Measurements from ENCODE around the gene ANK3. TPM values are rescaled to one million over a fixed set of nuclear protein-coding genes. Genes with fewer than 3 reads are reported as not detected.

The ANK3 gene
- total and polyA plus RNA-seq, 5 experiments from 2014 or later, result 1.2 to 9.0 (median 1.6) TPM

DNA sequence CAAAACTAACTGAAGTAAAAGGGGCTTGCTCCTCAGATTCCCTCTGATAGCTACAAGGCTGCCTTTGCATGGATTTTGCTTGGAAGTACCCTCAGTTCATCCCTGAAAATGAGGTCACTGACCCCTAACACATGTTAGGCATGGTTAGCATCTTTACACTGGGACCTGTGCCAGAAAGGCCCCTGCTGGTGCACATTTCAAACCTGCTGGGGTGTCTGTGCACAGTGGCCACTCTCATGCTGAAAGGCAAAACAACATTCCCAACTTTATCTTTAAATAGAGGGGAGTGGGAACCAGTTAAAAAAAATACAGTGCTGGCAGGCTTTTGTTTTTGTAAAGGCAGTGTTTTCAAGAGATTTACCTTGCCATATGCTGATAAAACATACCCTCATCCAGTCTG lies 99.1 kb downstream of the ANK3 start:
- no peaks in the 10 kb centered on the region for H3K9me3 Mint-ChIP-seq
- H3K36me3 Mint-ChIP-seq, result no peaks in the 10 kb centered on the region
- peaks cover 0 to 3% (median 0%) of the 10 kb centered on the region in 4 donors for H3K4me1 Mint-ChIP-seq
- POLR2A ChIA-PET, result no interaction called here
- DNase-seq (no peak), ATAC-seq (no peak)
- H3K27me3 Mint-ChIP-seq, result peaks cover 0 to 19% (median 2%) of the 10 kb centered on the region in 5 donors
- H3K27ac Mint-ChIP-seq, result no peak overlapping the region
- no peak overlapping the region for H3K4me3 Mint-ChIP-seq

DNA sequence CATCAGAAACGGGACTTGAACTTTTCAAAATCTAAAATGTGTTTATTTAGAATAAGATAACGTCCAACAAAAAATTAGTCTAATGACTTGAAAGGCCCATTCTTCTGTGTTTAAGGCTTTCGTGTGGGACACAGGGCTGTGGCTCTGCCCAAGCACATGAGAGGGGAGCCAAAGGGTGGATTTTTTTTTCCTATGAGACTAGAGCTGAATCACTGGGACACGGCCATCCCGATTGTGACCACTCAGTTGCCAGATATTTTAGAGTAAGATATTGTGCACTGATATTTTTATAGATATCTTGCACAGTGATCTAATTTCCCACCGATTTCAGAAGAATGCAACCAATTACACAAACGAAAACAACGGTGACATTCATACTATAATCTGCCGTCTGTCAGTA lies 99.9 kb downstream of the ANK3 start:
- H3K9me3 Mint-ChIP-seq, result no peaks in the 10 kb centered on the region
- peaks cover 0 to 6% (median 0%) of the 10 kb centered on the region in 4 donors for H3K4me1 Mint-ChIP-seq
- H3K4me3 Mint-ChIP-seq, result no peak overlapping the region
- ATAC-seq (no peak), DNase-seq (no peak)
- POLR2A ChIA-PET, result no interaction called here
- no peaks in the 10 kb centered on the region for H3K36me3 Mint-ChIP-seq
- no peak overlapping the region for H3K27ac Mint-ChIP-seq
- H3K27me3 Mint-ChIP-seq, result peaks cover 0 to 19% (median 3%) of the 10 kb centered on the region in 5 donors

DNA sequence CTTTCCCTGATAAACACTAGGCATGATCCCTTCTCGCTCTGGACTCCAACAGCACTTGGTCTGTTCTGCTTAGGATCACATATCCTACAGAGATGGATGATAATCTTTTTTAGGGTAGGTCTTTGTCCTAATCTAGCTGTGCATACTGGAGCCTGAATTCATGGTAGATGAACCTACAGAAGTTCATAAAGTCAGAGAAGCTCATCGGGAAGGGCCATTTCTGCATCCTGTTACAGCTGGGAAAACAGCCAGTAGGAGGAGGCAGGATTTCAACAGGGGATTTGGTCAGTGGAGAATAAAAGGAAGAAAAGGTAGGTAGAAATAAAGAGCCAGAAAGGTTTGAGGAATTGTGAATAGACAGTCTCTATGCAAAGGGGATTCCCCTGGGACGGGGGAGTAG lies 101.4 kb downstream of the ANK3 start:
- no peak for DNase-seq
- H3K9me3 Mint-ChIP-seq, result no peaks in the 10 kb centered on the region
- H3K27me3 Mint-ChIP-seq, result peaks cover 0 to 15% (median 3%) of the 10 kb centered on the region in 5 donors
- no peaks in the 10 kb centered on the region for H3K36me3 Mint-ChIP-seq
- no peak overlapping the region for H3K27ac Mint-ChIP-seq
- POLR2A ChIA-PET, result no interaction called here
- ATAC-seq, result no peak
- no peak overlapping the region for H3K4me3 Mint-ChIP-seq
- peaks cover 0 to 6% (median 0%) of the 10 kb centered on the region in 4 donors for H3K4me1 Mint-ChIP-seq

DNA sequence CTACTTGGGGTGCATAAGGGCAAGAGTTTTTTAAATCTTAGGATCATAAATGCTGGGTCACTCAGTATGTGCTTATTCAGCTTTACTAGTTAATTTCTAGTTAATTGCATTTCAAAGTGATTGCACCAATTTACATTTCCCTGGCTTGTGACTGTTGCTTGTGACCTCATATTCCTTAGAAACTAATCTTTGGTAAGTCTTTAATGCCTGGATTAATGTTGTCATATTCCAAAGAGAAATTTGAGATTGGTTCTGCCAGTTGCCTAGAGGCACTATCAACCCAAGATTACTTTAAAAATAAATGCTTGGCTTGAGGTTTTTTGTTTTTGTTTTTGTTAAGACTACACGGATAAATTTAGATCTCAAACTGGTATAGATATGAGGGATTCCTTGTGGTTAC lies 103.1 kb downstream of the ANK3 start:
- H3K4me1 Mint-ChIP-seq, result peaks cover 0 to 6% (median 1%) of the 10 kb centered on the region in 4 donors

DNA sequence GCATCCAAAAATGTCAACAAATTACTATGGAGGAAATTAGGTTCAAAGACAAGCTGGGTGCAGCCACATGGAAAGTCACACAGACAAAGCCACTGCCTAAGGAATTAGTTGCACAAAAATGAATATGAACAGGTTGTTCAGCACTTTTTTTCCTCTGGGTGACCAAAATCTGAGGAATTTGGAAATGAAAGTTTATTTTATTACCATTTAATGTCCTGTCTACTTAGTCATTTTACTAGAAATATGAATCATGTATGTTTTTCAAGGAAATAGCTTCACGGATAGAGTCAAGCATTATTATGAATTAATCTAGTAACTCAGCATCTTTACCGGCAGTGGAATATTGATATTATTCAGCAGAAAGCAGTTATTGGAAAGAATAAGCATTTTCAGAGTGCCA lies 106.3 kb downstream of the ANK3 start:
- DNase-seq (no peak), ATAC-seq (no peak)
- POLR2A ChIA-PET, result no interaction called here
- no peaks in the 10 kb centered on the region for H3K9me3 Mint-ChIP-seq
- peaks cover 0 to 6% (median 1%) of the 10 kb centered on the region in 4 donors for H3K4me1 Mint-ChIP-seq
- peaks cover 0 to 11% (median 8%) of the 10 kb centered on the region in 3 donors for H3K36me3 Mint-ChIP-seq
- no peak overlapping the region for H3K27ac Mint-ChIP-seq
- H3K4me3 Mint-ChIP-seq, result no peak overlapping the region
- peaks cover 0 to 6% (median 2%) of the 10 kb centered on the region in 5 donors for H3K27me3 Mint-ChIP-seq

More for the DNA sequence above, 103.1 kb downstream of the ANK3 start:
- H3K9me3 Mint-ChIP-seq, result no peaks in the 10 kb centered on the region
- peaks cover 0 to 9% (median 2%) of the 10 kb centered on the region in 5 donors for H3K27me3 Mint-ChIP-seq
- POLR2A ChIA-PET, result no interaction called here
- no peak for DNase-seq
- no peak for ATAC-seq
- no peaks in the 10 kb centered on the region for H3K36me3 Mint-ChIP-seq
- no peak overlapping the region for H3K27ac Mint-ChIP-seq
- no peak overlapping the region for H3K4me3 Mint-ChIP-seq

DNA sequence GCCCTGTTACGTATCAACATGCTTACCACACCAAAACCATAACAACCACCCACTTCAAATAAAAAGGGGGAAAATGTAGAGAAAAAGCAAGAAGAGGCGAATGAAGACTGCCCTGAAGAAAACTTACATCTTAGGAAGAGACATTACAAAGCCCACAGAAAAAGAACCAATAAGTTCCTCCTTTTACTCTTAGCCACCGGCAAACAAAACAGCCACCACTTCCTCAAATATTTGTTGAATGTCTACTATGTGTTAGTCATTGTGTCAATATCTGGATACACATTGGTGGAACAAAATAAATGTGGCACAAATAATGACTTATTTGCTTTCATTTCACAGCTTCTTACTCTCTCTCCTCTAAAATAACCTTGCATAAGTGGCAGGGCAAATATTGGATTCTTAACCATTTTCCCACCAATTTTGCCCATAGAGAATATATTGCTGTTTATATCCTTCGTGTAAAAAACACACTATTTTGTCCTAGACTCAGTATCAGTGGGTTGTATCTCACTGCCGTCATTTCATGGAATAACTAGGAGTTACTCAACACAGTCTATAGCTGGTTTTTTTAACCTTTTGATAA lies 106.8 kb downstream of the ANK3 start:
- no peak overlapping the region for H3K27ac Mint-ChIP-seq
- H3K4me3 Mint-ChIP-seq, result no peak overlapping the region
- no peak for DNase-seq
- H3K27me3 Mint-ChIP-seq, result peaks cover 0 to 3% (median 1%) of the 10 kb centered on the region in 5 donors
- POLR2A ChIA-PET, result no interaction called here
- H3K9me3 Mint-ChIP-seq, result no peaks in the 10 kb centered on the region
- peaks cover 0 to 15% (median 8%) of the 10 kb centered on the region in 3 donors for H3K36me3 Mint-ChIP-seq
- ATAC-seq, result no peak
- peaks cover 0 to 4% (median 1%) of the 10 kb centered on the region in 4 donors for H3K4me1 Mint-ChIP-seq

DNA sequence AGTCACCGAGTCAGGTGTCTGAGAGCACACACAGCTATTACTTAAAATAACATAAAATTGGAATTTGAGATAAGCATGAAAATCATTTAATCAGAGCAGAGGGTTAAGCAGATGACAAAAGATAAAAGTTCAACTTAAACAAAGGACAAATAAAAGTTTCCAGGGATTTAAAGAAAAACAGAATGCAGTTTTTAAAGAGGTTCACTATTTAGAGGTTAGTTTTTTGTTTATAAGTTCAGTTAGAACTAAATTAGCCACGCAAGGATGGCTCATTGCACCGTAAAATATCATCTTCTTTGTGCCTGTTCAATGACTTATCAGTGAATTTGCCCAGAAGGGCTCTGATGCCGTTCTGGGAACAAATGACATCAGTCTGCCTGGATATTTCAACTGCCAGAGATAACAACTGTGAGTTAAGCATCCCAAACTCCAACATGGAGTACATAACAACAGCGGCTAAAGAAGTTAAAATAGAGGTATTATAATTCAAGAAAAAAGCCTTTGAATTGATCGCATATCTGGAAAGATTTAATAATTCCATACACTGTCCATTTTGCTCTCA lies 107.8 kb downstream of the ANK3 start:
- Mint-ChIP-seq H3K36me3 (peaks cover 9 to 22% (median 13%) of the 10 kb centered on the region in 3 donors), H3K9me3 (no peaks in the 10 kb centered on the region), H3K4me3 (no peak overlapping the region), H3K27ac (no peak overlapping the region), H3K4me1 (peaks cover 0 to 4% (median 1%) of the 10 kb centered on the region in 4 donors), H3K27me3 (peaks cover 0 to 3% (median 1%) of the 10 kb centered on the region in 5 donors)
- DNase-seq, result no peak
- no peak for ATAC-seq
- POLR2A ChIA-PET, result no interaction called here

DNA sequence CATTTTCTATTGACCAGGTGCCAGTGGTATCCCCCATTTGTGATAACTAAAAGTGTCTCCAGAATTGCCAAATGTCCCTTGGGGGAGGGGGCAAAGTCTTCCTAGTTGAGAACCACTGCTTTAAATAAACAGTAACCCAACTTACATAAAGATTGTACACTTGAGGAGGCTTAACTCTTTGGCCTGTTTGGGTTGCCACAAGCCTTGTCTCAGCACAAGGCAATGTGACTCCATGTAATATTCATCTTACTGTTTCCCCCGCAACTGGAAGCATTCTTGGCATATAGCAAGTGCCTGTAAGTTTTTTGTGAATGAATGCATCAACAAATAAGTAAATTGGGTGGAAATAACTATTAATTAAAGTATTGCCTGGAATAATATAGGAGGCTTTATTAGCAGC lies 108.3 kb downstream of the ANK3 start:
- DNase-seq, result no peak
- H3K4me1 Mint-ChIP-seq, result peaks cover 0 to 4% (median 1%) of the 10 kb centered on the region in 4 donors
- peaks cover 10 to 25% (median 13%) of the 10 kb centered on the region in 3 donors for H3K36me3 Mint-ChIP-seq
- H3K4me3 Mint-ChIP-seq, result no peak overlapping the region
- no peaks in the 10 kb centered on the region for H3K9me3 Mint-ChIP-seq
- no peak for ATAC-seq
- H3K27ac Mint-ChIP-seq, result no peak overlapping the region
- peaks cover 0 to 3% (median 1%) of the 10 kb centered on the region in 5 donors for H3K27me3 Mint-ChIP-seq
- POLR2A ChIA-PET, result no interaction called here

DNA sequence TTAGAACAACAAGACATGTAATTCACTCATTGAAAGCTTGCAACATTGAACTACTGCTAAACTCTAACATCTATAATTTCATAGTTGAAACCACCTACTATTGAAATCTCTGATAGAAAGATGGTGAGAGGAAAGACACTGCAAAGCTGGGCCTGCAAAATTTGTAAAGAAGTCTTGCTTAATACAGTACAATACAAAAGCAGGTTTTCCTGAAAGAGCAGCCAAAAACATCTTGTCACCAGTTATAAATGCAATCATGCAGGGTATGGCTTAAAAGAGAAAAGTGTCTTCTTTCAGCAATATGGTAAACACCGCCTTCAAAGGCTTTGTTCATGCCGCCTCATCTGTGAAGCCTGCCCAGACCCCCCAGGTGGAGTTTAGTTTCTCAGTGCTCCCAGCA lies 109.2 kb downstream of the ANK3 start:
- Mint-ChIP-seq H3K9me3 (no peaks in the 10 kb centered on the region), H3K4me1 (peaks cover 0 to 2% (median 1%) of the 10 kb centered on the region in 4 donors), H3K27me3 (peaks cover 0 to 2% (median 1%) of the 10 kb centered on the region in 5 donors), H3K27ac (no peak overlapping the region), H3K36me3 (peaks cover 10 to 28% (median 15%) of the 10 kb centered on the region in 3 donors), H3K4me3 (no peak overlapping the region)
- POLR2A ChIA-PET, result no interaction called here
- ATAC-seq, result no peak
- DNase-seq, result no peak

DNA sequence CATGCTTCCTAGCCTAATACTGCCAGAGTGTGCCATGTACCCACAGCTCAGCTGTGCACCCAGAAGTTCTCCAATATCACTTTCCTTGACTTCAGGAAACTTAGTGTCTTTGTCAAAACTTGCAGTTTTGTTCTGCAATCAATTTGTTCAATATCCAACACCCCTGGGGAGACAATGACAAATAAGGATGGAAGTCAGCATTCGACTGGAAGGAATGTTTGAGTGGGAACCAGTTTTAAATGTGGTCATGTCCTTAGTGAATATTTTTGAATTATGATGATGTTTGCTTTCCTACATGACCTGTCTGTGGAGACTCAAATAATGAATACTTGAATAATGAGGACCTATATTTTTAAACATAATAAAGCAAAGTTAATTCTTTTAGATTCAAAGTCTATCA lies 112.0 kb downstream of the ANK3 start:
- no peak overlapping the region for H3K4me3 Mint-ChIP-seq
- ATAC-seq (no peak), DNase-seq (no peak)
- peaks cover 0 to 5% (median 0%) of the 10 kb centered on the region in 9 donors for H3K9me3 Mint-ChIP-seq
- POLR2A ChIA-PET, result no interaction called here
- H3K27ac Mint-ChIP-seq, result no peak overlapping the region
- H3K27me3 Mint-ChIP-seq, result no peaks in the 10 kb centered on the region
- H3K4me1 Mint-ChIP-seq, result peaks cover 0 to 2% (median 0%) of the 10 kb centered on the region in 4 donors
- H3K36me3 Mint-ChIP-seq, result peaks cover 10 to 39% (median 18%) of the 10 kb centered on the region in 3 donors

DNA sequence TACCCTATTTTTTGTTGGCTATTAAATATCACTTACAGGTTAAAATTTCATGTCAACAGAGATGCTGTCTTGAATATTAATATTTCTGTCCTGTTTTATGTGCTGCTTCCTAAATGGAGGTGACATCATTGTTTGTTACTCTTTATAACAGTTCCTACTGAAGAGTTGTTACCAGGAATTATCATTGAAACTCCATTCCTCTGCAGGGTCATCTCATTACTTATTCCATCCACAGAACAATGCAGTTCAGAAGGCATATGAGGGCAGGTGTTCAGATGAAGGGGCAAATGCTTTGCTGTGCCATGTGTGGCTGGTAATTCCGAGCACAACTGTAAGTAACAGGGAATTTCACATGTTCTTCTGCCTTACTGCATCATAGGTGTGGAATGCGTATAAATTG lies 113.4 kb downstream of the ANK3 start:
- Mint-ChIP-seq H3K27me3 (peaks cover 0 to 1% (median 0%) of the 10 kb centered on the region in 5 donors), H3K9me3 (peaks cover 0 to 5% (median 0%) of the 10 kb centered on the region in 9 donors), H3K4me1 (peaks cover 0 to 6% (median 0%) of the 10 kb centered on the region in 4 donors), H3K36me3 (peaks cover 10 to 40% (median 18%) of the 10 kb centered on the region in 3 donors), H3K4me3 (no peak overlapping the region), H3K27ac (no peak overlapping the region)
- POLR2A ChIA-PET, result no interaction called here
- no peak for DNase-seq
- no peak for ATAC-seq

DNA sequence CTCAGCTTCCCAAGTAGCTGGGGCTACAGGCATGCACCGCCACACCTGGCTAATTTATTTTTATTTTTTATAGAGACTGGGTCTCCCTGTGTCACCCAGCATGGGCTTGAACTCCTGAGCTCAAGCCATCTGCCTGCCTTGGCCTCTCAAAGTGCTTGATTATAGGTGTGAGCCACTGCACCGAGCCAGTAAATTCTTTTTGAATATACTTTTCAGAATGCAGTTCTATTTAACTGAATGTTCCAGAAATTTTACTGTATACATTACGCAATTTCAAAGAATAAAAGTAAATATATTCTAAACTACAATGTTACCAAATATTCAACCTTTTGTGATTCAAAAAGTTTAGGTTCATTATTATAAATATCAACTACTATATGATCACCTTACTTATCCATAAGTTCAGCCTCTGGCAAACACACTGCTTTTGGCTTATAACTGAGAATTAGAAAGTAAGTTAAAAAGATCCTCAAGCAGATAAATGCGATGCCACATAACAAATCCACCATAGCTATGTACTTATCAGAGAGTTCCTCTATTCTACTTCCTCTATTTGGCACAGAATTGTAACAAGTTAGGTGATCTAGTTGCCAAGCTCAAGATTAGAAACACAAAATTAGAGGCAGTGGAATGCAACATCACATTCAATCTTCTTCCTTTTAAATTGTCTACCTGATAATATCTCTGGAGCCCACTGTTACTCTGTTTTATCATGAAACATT lies 118.2 kb downstream of the ANK3 start:
- Mint-ChIP-seq H3K9me3 (peaks cover 0 to 5% (median 0%) of the 10 kb centered on the region in 9 donors), H3K27ac (no peak overlapping the region), H3K4me3 (no peak overlapping the region), H3K36me3 (peaks cover 0 to 16% (median 5%) of the 10 kb centered on the region in 3 donors), H3K4me1 (peaks cover 0 to 6% (median 0%) of the 10 kb centered on the region in 4 donors), H3K27me3 (peaks cover 0 to 1% (median 0%) of the 10 kb centered on the region in 5 donors)
- POLR2A ChIA-PET, result no interaction called here
- ATAC-seq (no peak), DNase-seq (no peak)

DNA sequence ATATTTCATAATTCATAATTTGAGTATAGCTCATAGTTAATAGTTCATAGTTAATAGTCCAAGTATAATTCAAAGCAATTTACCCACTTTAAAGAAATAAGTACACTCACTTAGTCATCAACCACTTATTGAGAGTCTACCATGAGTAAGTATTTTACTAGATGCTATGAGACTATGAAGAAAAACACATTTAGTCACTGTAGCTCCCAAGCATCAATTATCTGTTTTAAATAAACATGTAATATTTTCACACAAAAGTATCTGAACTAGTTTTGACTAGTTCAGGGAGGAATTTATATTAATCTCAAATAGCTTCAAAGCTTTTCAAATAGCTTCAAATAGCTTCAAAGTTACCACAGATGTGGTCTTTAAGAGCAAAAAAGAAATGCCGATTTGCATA lies 119.2 kb downstream of the ANK3 start:
- no peak overlapping the region for H3K27ac Mint-ChIP-seq
- peaks cover 0 to 4% (median 0%) of the 10 kb centered on the region in 5 donors for H3K27me3 Mint-ChIP-seq
- ATAC-seq (no peak), DNase-seq (no peak)
- POLR2A ChIA-PET, result no interaction called here
- peaks cover 0 to 5% (median 0%) of the 10 kb centered on the region in 9 donors for H3K9me3 Mint-ChIP-seq
- no peak overlapping the region for H3K4me3 Mint-ChIP-seq
- H3K36me3 Mint-ChIP-seq, result peaks cover 0 to 13% (median 3%) of the 10 kb centered on the region in 3 donors
- H3K4me1 Mint-ChIP-seq, result peaks cover 0 to 6% (median 0%) of the 10 kb centered on the region in 4 donors
